ENCODE results near the gene CAPRIN1.
"Not testable (repeated sequence)": the region's sequence is repeated elsewhere in the genome, so short reads cannot be mapped to it uniquely, and the experiment has no call there.

The CAPRIN1 gene

DNA sequence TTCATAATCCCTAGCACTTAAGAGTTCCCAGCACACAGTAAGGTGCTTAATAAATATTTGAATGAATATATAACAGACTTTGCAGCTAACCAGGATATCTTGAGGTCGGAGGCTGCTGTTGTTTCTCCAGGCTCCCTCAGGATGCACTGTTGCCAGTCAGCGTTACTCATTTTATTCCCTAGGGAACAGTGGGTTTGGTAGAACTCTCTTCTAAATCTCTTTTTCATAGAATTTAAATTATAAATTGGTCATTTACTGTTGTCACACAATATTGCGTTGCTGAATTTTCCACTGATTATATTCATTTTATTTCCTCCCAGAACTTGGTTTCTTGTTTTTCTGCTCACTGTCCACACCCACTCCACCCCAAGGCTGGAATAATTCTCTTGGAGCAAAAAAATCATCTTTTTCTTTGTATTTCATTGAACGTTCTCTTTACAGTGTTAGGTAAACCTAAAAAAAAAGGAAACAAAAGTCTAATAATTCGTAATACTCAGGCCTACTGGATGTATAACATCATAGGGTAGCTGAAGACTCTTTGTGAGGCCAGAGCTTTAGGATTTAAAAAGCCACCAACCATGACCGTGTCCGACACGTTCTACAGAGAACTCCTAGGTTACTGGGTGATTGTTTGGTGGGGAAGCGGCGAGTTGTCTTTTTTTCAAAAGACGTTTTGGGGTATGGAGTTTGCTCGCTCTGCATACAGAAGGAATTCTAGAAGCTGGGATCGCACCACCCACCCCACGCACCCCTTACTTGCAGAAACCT is 766 bp upstream of the CAPRIN1 start:
- DNase-seq (ENCODE audit: low read depth in 2 of 2, low spot score in 1 of 2) = no peak

DNA sequence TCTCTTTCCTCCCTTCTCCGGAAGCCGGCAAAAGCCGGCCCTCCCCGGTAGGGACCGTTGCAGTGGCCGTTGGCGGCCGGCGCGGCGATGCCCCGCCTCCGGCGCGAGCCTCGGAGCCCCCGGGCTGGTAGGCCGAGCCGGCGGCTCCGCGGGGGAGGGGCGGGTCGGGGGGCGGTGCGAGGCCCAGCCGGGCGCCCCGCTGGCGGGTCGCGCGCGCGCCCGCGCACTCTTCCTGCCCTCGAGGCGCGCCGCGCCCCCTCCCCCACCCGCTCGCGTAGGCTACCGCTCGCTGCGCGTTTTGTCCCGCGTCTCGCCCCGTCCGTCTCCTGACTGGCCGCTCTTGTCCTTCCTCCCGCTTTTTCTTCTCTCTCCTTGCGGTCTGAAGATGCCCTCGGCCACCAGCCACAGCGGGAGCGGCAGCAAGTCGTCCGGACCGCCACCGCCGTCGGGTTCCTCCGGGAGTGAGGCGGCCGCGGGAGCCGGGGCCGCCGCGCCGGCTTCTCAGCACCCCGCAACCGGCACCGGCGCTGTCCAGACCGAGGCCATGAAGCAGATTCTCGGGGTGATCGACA is 591 bp downstream of the CAPRIN1 start:
- peak; percentile 77 to 80 for DNase-seq (ENCODE audit: low read depth in 2 of 2, low spot score in 1 of 2)

- peak; percentile 4 to 6 for DNase-seq (ENCODE audit: low read depth in 2 of 2, low spot score in 1 of 2)
Observed at GRCh38 chr11:34052608-34053160, 1.2 kb downstream of the CAPRIN1 start.

- DNase-seq (ENCODE audit: low read depth in 2 of 2, low spot score in 1 of 2) = peak; percentile 61 to 70
Observed at GRCh38 chr11:34053161-34053686, 1.7 kb downstream of the CAPRIN1 start.

DNA sequence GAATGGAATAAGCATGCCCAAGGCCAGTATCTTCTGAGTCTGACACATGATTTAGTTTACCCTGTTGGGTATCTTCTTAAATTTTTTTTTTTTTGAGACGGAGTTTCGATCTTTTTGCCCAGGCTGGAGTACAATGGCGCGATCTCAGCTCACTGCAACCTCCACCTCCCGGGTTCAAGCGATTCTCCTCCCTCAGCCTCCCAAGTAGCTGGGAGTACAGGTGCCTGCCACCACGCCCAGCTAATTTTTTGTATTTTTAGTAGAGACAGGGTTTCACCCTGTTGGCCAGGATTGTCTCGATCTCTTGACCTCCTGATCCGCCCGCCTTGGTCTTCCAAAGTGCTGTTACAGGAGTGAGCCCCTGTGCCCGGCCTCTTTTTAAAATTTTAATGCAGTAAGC is 2.8 kb downstream of the CAPRIN1 start:
- not testable (repeated sequence) for DNase-seq (ENCODE audit: low read depth in 2 of 2, low spot score in 1 of 2)

- DNase-seq (ENCODE audit: low read depth in 2 of 2, low spot score in 1 of 2) = no peak
Observed at GRCh38 chr11:34055218-34056000, 3.9 kb downstream of the CAPRIN1 start.

GRCh38 chr11:34056672-34057071 is 5.1 kb downstream of the CAPRIN1 start:
- no peak for DNase-seq (ENCODE audit: low read depth in 2 of 2, low spot score in 1 of 2)

DNA sequence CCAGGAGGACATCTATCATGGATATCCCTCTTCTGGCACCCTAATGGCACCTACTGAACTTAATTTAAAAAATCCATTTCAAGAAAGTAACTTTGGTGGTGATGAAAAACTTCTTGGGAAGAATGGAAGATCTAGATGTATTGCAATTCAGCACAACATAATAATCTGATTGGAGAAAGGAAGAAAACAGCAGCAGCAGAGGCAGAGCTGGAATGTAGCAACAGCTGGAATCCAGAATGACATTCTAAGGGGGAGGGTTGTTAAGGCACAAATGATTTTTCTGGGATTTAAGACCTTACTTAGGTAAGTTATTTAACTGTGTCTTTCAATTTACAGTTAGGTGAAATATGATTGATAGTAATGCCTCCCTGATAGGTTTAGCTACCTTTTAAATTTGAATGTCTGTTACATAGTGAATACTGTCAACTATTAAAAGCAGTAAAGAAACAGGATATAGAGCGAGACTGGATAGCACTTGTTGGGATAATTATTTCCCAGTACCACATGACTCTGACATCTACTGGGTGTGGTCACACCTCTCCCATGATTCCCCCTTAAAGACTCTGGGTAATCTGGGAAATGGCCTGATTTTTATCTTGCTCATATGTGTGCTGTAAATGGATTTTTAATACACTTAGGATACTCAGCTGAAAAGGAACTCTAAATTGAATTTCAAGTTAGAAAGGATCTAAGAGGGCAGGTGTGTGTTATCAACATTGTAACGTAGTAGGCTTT is 11.7 kb downstream of the CAPRIN1 start:
- no peak for DNase-seq (ENCODE audit: low read depth in 2 of 2, low spot score in 1 of 2)

DNA sequence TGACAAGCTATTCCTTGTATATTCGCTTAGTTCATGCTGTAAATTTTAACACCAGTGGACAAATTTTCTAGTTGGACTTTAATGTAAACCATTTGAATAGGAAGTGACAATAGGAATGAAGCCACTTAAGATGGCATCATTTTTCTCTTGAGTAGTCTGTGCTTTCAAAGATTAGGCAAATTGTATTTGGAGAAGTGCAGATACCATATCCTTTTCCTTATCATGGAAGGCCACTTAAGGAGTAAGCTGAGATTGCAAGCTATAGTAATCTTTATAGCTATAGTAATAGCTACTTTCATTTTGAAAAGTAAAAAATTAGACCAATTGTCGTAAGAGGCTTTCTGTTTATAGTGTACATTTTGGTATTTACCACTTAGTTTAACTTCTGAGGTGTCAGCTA is 12.8 kb downstream of the CAPRIN1 start:
- DNase-seq (ENCODE audit: low read depth in 2 of 2, low spot score in 1 of 2) = no peak

DNA sequence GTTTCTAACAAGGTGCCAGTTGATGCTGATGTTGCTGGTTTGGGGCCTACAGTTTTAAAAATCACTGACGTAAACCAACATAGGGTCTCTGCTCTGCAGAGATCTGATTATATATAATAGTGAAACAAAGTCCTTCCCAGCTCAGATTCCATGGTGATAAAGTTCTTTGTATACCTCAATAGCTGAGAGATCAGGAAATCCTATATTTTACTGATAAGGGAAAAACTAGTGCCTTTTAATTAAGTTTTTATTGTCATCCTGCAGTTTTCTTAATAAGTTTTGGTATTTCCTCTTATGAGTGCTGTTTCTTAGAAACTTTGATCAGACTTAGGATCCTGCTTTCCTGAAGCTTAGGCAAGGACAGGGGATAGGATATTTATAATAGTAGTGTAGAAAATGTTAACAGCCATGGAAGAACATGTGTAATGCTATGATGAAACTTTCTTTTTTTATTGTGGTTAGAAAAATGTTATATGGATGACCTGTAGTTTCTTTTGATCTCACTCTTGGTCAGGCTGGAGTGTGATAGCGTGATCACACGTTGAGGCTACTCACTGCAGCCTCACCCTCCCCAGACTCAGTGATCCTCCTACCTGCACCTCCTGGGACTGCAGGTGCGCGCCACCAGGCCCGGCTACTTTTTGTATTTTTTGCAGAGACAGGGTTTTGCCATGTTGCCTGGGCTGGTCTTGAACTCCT is 14.1 kb downstream of the CAPRIN1 start:
- no peak for DNase-seq (ENCODE audit: low read depth in 2 of 2, low spot score in 1 of 2)

DNA sequence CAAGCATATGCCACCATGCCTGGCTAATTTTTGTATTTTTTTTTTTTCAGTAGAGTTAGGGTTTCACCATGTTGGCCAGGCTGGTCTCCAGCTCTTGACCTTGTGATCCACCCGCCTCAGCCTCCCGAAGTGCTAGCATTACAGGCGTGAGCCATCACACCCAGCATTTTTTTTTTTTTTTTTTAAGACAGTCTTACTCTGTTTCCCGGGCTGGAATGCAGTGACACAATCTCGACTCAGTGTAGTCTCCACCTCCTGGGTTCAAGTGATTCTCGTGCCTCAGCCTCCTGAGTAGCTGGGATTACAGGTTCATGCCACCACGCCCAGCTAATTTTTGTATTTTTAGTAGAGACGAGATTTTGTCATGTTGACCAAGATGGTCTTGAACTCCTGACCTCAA is 15.2 kb downstream of the CAPRIN1 start:
- DNase-seq (ENCODE audit: low read depth in 2 of 2, low spot score in 1 of 2) = not testable (repeated sequence)

- DNase-seq (ENCODE audit: low read depth in 2 of 2, low spot score in 1 of 2) = no peak
Observed at GRCh38 chr11:34067383-34068065, 16.0 kb downstream of the CAPRIN1 start.

- DNase-seq (ENCODE audit: low read depth in 2 of 2, low spot score in 1 of 2) = no peak
Observed at GRCh38 chr11:34068111-34068510, 16.6 kb downstream of the CAPRIN1 start.

GRCh38 chr11:34071306-34071705 is 19.8 kb downstream of the CAPRIN1 start:
- not testable (repeated sequence) for DNase-seq (ENCODE audit: low read depth in 2 of 2, low spot score in 1 of 2)

DNA sequence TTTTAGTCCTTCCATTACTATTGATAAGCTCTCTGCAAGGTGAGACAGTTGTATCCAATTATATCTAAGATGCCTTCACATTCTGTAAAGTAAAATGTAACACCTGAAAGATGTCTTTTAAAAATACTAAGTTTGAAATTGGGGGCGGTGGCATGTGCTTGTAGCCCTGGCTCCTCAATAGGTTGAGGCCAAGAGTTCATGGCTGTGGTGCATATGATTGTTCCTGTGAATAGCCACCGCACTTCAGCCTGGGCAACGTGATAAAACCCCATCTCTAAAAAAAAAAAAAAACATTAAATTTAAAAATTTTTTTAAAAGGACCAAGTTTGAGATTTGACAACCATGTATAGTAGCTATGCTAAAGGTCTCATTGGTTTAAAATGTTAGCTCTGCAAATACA is 20.5 kb downstream of the CAPRIN1 start:
- DNase-seq (ENCODE audit: low read depth in 2 of 2, low spot score in 1 of 2) = no peak

DNA sequence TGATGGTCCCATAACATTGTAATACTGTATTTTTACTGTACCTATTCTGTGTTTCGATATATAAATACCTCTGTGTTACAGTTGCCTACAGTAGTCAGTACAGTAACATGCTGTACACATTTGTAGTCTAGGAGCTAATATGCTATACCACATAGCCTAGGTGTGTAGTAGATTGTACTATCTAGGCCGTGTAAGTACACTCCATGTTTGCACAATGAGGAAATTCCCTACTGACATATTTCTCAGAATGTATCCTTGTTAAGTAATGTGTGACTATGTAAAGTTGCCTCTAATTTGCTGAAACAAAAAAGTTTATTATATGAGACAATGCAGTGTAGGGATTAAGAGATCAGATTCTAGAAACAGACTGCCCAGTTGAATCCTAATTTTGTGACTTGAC is 21.3 kb downstream of the CAPRIN1 start:
- DNase-seq (ENCODE audit: low read depth in 2 of 2, low spot score in 1 of 2) = no peak

DNA sequence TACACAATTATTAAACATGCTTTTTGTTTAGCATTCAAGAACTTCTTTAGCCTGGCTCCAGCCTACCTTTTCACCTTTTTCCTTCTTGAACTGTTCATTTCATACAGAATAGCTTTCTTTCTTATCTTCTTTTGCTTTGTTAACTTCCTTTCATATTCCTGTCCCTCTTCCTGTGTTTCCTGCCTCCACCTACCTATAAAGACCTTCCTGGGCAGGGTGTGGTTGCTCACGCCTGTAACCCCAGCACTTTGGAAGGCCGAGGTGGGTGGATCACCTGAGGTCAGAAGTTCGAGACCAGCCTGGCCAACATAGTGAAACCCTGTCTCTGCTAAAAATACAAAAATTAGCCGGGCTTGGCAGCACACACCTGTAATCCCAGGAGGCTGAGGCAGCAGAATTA is 22.9 kb downstream of the CAPRIN1 start:
- DNase-seq (ENCODE audit: low read depth in 2 of 2, low spot score in 1 of 2) = no peak

GRCh38 chr11:34075178-34075820 is 23.8 kb downstream of the CAPRIN1 start:
- no peak for DNase-seq (ENCODE audit: low read depth in 2 of 2, low spot score in 1 of 2)

DNA sequence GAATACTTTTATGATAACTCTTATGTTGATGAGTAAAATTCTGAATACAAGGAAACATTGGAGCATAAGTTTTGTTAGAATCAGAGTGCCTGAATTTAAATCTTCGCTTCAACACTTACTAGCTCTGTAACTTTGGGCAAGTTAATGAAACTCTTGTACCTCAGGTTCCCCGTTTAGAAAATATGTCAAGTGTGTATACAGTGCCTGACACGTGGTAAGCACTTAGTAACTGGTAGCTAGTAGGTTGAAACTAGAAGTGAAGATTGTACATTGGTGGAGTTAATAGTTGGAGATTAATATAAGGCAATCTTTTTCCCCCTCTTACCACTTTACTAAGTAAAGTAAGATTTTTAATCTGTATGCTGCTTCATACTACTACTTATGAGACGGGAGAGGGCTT is 29.1 kb downstream of the CAPRIN1 start:
- no peak for DNase-seq (ENCODE audit: low read depth in 2 of 2, low spot score in 1 of 2)

Data from stimulated activated CD8-positive, alpha-beta memory T cell treated with anti-CD3 and anti-CD28 coated beads, Interleukin-4, amount 100 ng/mL, for 4 hours (primary cell).